Keratinocyte (primary cell): ENCODE data around the gene ATP6V1A. TPM values are rescaled to one million over a fixed set of nuclear protein-coding genes. Genes with fewer than 3 reads are reported as not detected.

Source experiments
- DNase-seq: peaks from one replicate; pipeline ENCODE4 v3.0.0-alpha.2; 2011; ENCODE audit warnings: low read depth, missing footprints, low spot score
- FAIRE-seq: peaks from 2 replicates; lab custom pipeline; 2011; peaks lifted over from hg19 to GRCh38; lab: Jason Lieb, UNC
- H2AFZ ChIP-seq: 2 replicates; pipeline ENCODE4 v1.6.0; 2012; ENCODE audit warnings: low read length, control low read depth, inconsistent platforms; ENCODE audit not compliant: control insufficient read depth
- H3K27ac ChIP-seq: 2 replicates; pipeline ENCODE4 v1.5.1; 2011; ENCODE audit warnings: low read length; ENCODE audit not compliant: control insufficient read depth, insufficient read depth
- H3K27me3 ChIP-seq: 3 replicates; pipeline ENCODE4 v1.6.0; 2011; ENCODE audit warnings: low read length; ENCODE audit not compliant: control insufficient read depth, insufficient read depth; ENCODE audit errors: extremely low read depth
- H3K36me3 ChIP-seq, 2 experiments: 2 replicates in 1 of 2; 3 replicates in 1 of 2; pipeline ENCODE4 v1.5.1; 2011; ENCODE audit warnings: low read length in 2 of 2, mild to moderate bottlenecking in 1 of 2; ENCODE audit not compliant: control insufficient read depth in 2 of 2, insufficient read depth in 2 of 2; ENCODE audit errors: extremely low read depth in 1 of 2
- H3K4me1 ChIP-seq: 3 replicates; pipeline ENCODE4 v1.5.1; 2011; ENCODE audit warnings: low read length; ENCODE audit not compliant: control insufficient read depth, insufficient read depth; ENCODE audit errors: extremely low read depth
- H3K4me2 ChIP-seq: 3 replicates; pipeline ENCODE4 v1.6.0; 2011; ENCODE audit warnings: low read depth, low read length; ENCODE audit not compliant: control insufficient read depth, insufficient read depth; ENCODE audit errors: extremely low read depth
- H3K4me3 ChIP-seq, 3 experiments: fragments of 200-600 bp in 1 of 3; sonication (generic) in 1 of 3; 2 replicates in 2 of 3; 3 replicates in 1 of 3; pipeline ENCODE4 v1.5.1; 2011 to 2016; ENCODE audit warnings: low read length in 3 of 3, mild to moderate bottlenecking in 3 of 3, control low read depth in 2 of 3, inconsistent platforms in 1 of 3, low read depth in 1 of 3, mixed read lengths in 1 of 3, mixed run types in 1 of 3, moderate library complexity in 1 of 3; ENCODE audit not compliant: control insufficient read depth in 2 of 3, insufficient read depth in 2 of 3; ENCODE audit errors: extremely low read depth in 1 of 3
- H3K79me2 ChIP-seq: 2 replicates; pipeline ENCODE4 v1.6.0; 2012; ENCODE audit warnings: low read length; ENCODE audit not compliant: control insufficient read depth, insufficient read depth
- H3K9ac ChIP-seq: 3 replicates; pipeline ENCODE4 v1.6.0; 2011; ENCODE audit warnings: low read length; ENCODE audit not compliant: control insufficient read depth, insufficient read depth; ENCODE audit errors: extremely low read depth
- H3K9me1 ChIP-seq: 3 replicates; pipeline ENCODE4 v1.6.0; 2011; ENCODE audit warnings: low read length; ENCODE audit not compliant: control insufficient read depth, insufficient read depth; ENCODE audit errors: extremely low read depth
- H3K9me3 ChIP-seq: 2 replicates; pipeline ENCODE4 v1.5.1; 2012; ENCODE audit warnings: low read depth, low read length; ENCODE audit not compliant: control insufficient read depth
- H4K20me1 ChIP-seq: 3 replicates; pipeline ENCODE4 v1.6.0; 2011; ENCODE audit warnings: low read length; ENCODE audit not compliant: control insufficient read depth, insufficient read depth; ENCODE audit errors: extremely low read depth
- CTCF ChIP-seq, 3 experiments: IDR thresholded peaks in 1 of 3; conservative IDR thresholded peaks in 1 of 3; optimal IDR thresholded peaks in 1 of 3; 2 replicates in 2 of 3; 3 replicates in 1 of 3; pipeline versions ENCODE3 to v1.5.1; 2011; ENCODE audit warnings: low read length in 3 of 3, mild to moderate bottlenecking in 3 of 3, moderate library complexity in 2 of 3, control low read depth in 1 of 3, inconsistent platforms in 1 of 3; ENCODE audit not compliant: insufficient read depth in 2 of 3; ENCODE audit errors: extremely low read depth in 1 of 3
- EZH2 ChIP-seq: IDR thresholded peaks from one replicate; pipeline ENCODE4 v1.6.1; 2012; ENCODE audit warnings: inconsistent platforms, mild to moderate bottlenecking, low read length, moderate library complexity
- dilution Hi-C: fragments of 300-500 bp; cut with MboI; formaldehyde crosslinking; loops from one replicate; pipeline ENCODE4 v1.7.0; 2020; ENCODE audit warnings: low sequenced_read_pairs; ENCODE audit not compliant: extremely low pct_ligation_motif_present
- polyA plus RNA-seq, 5 experiments: library from polyadenylated mRNA; depleted of rRNA in 3 of 5; stranded (reverse) in 3 of 5; stranded (forward) in 1 of 5; unstranded in 1 of 5; fragments of >200 nt; gene quantifications; 1 replicate in 1 of 5; 2 replicates in 3 of 5; 3 replicates in 1 of 5; pipeline versions ENCODE4 v1.2.1 to v1.2.3, GENCODE V29; 2011 to 2012; ENCODE audit warnings: missing spikeins in 2 of 5, low read depth in 1 of 5, low replicate concordance in 1 of 5

The ATP6V1A gene
- polyA plus RNA-seq, 1 donor (not counting 4 experiments of a cell fraction or from before 2014, with no cell fraction given) = 35.8 TPM

GRCh38 chr3:113751141-113751540 lies 4.3 kb downstream of the ATP6V1A start:
- DNase-seq = no peak
- Histone ChIP-seq H3K4me1 (peaks cover 6% of the 10 kb centered on the region), H3K4me2 (no peak overlapping the region), H3K36me3 (no peaks in the 10 kb centered on the region), H2AFZ (no peak overlapping the region), H3K27me3 (no peaks in the 10 kb centered on the region), H3K27ac (no peak overlapping the region), H3K9me1 (no peaks in the 10 kb centered on the region), H4K20me1 (no peaks in the 10 kb centered on the region), H3K79me2 (peaks cover 35% of the 10 kb centered on the region), H3K4me3 (no peak overlapping the region), H3K9me3 (no peaks in the 10 kb centered on the region), H3K9ac (no peak overlapping the region)
- FAIRE-seq = no peak
- TF ChIP-seq CTCF (optimal IDR thresholded peaks at IDR 0.05 in 1 of 3, IDR thresholded peaks at IDR 0.05 in 1 of 3, conservative IDR thresholded peaks at IDR 0.05 in 1 of 3; ENCODE audit: extremely low read depth in 1 of 3, insufficient read depth in 2 of 3, low read length in 3 of 3) (no peak), EZH2 (no peak)
- dilution Hi-C loops = no loop called here

GRCh38 chr3:113753376-113753985 lies 6.6 kb downstream of the ATP6V1A start:
- dilution Hi-C loops = no loop called here
- H3K27ac ChIP-seq = no peak overlapping the region
- no peak overlapping the region for H3K4me3 ChIP-seq
- H3K9ac ChIP-seq = no peak overlapping the region
- H3K9me1 ChIP-seq = no peaks in the 10 kb centered on the region
- H3K36me3 ChIP-seq = no peaks in the 10 kb centered on the region
- H2AFZ ChIP-seq = no peak overlapping the region
- TF ChIP-seq CTCF (optimal IDR thresholded peaks at IDR 0.05 in 1 of 3, IDR thresholded peaks at IDR 0.05 in 1 of 3, conservative IDR thresholded peaks at IDR 0.05 in 1 of 3; ENCODE audit: extremely low read depth in 1 of 3, insufficient read depth in 2 of 3, low read length in 3 of 3) = no peak
- TF ChIP-seq EZH2 = no peak
- H3K4me2 ChIP-seq = no peak overlapping the region
- H3K9me3 ChIP-seq = peaks cover 3% of the 10 kb centered on the region
- no peaks in the 10 kb centered on the region for H3K4me1 ChIP-seq
- H3K27me3 ChIP-seq = no peaks in the 10 kb centered on the region
- FAIRE-seq = no peak
- no peak for DNase-seq
- peaks cover 19% of the 10 kb centered on the region for H3K79me2 ChIP-seq
- H4K20me1 ChIP-seq = no peaks in the 10 kb centered on the region
